HG02852 (cell line): Measurements from ENCODE around the gene DLGAP1.
A peak's percentile ranks its signal among the peaks of the same experiment; 100 is the strongest.

Source experiments
- ATAC-seq: cut with Tn5 transposase; IDR thresholded peaks from one replicate; pipeline ENCODE4 v1.9.1; 2021; ENCODE audit warnings: mild to moderate bottlenecking, moderate library complexity; ENCODE audit not compliant: unreplicated experiment

Gene DLGAP1

GRCh38 chr18:3528231-3528630 lies 926.9 kb downstream of the DLGAP1 start:
- no peak for ATAC-seq

- ATAC-seq: peak; percentile 46
Measured at GRCh38 chr18:3526421-3527354, 928.4 kb downstream of the DLGAP1 start.

DNA sequence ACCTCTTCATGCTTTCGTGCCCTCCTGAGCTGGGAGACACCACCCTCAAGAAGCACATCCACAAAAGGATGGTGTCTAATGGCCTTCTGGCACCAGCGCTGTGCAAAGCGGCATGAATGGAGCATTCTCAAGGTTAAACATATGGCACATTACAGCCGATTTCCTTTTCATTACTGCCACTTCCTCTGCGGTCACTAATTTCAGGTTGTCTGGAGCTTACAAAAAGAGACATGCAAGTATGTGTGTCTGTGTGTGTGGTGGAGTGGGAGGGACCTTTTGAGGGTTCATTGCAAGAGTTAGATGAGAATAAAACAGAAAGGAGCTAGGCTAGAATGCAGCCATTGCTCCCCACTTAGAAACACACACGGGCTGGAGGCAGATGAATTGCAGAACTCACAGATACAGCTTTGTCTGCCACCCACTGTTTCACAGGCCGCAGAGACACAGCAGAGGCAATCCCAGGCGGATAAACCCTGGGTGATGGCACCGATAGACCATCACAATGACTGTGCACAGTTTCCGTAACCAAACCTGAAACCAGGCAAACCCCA lies 929.2 kb downstream of the DLGAP1 start:
- ATAC-seq: peak; percentile 76

GRCh38 chr18:3524706-3525105 lies 930.4 kb downstream of the DLGAP1 start:
- ATAC-seq: no peak

GRCh38 chr18:3520230-3521085 lies 934.6 kb downstream of the DLGAP1 start:
- no peak for ATAC-seq

DNA sequence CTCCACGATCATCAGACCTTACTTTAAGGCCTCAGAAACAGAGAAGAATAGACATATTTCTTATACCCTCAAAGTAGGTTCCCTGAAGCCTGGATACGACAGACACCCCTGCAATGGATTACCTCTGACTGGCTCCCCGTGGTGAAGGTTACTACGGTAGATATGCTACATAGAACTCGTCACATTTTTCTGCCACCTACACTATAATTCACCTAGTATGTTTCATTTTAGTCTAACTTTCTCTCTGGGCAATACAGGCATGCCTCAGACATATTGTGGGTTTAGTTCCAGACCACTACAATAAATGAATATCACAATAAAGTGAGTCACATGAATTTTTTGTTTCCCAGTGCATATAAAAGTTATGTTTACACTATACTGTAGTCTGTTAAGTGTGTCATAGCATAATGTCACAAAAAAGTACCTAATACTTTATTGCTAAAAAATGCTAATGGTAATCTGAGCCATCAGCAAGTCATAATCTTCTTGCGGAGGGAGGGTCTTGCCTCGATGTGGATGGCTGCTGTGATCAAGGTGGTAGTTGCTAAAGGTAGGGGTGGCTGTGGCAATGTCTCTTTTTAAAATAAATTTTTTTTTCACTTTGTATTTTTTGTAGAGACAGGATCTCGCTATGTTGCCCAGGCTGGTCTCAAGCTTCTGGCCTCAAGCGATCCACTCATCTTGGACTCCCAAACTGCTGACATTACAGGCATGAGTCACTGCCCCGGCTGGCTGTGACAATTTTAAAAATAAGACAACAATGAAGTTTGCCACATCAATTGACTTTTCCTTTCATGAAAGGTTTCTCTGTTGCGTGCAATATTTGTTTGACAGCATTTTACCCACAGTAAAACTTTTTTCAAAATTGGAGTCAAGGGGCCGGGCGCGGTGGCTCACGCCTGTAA lies 940.5 kb downstream of the DLGAP1 start:
- no peak for ATAC-seq

- ATAC-seq: peak; percentile 83
Measured at GRCh38 chr18:3513481-3513880, 941.6 kb downstream of the DLGAP1 start.

- ATAC-seq: no peak
Measured at GRCh38 chr18:3511980-3512379, 943.1 kb downstream of the DLGAP1 start.

DNA sequence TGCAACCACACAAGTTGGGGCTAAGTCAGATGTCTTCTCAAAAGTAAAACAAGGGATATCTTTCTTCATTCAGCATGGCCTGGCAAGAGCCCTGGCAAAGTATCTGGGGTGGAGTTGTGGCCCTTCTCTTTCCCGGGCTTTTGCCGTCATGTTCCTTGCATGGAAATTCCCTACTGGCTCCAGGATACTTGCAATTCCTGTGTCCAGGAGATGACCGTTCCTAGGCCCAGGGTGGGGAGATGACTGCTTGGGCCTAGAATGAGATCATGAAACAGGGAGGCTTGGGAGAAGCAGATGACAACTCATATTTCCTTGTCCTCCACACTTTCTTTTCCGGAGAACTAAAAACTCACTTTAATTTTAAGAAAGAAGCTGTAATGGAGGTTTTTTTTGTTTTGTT lies 944.2 kb downstream of the DLGAP1 start:
- no peak for ATAC-seq

- no peak for ATAC-seq
Measured at GRCh38 chr18:3510024-3510423, 945.1 kb downstream of the DLGAP1 start.

DNA sequence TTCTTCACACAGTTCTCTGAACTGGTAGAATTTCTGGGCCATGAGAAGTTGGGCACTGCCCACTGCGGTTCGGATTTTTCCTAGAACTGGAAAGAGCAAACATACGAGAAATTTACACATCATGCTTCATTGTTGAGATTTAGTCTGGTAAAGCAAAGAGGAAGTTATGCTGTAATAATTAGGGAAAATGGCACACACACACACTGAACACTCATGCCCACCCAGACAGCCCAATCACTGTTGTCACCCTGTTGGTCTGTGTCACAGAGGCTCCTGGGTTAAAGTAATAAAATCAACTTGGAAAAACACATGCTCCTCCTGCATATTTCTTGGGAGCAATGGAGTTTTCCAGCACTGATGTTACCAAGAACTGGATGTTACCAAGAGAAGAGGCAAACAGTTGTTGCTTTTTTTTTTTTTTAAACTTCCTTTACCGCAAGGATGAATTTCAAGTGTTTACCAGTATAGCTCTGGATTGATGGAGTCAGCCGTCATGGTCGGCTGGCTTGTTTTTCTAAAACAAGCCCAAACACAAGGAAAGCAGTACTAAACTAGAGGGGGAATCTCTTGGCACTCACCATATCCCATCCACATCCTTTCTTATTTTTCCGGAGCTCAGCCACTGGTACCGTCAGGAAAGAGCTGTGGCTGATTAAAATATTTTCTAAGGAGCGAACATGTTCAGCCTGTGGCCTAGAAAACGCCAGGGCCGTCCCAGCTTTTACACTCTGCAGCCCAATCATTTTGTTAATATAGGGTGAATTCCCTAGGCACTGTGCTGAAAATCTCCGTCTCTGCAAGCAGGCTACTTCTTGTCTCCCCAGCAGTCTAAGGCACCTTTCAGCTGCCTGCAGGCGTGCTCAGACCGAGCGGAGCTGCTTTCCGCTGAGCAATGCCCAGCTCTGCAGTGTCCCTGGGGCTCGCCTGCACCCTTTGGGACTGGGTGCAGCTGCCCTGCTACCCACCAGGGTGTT lies 946.2 kb downstream of the DLGAP1 start:
- ATAC-seq: no peak

GRCh38 chr18:3504637-3505036 lies 950.5 kb downstream of the DLGAP1 start:
- ATAC-seq: no peak

DNA sequence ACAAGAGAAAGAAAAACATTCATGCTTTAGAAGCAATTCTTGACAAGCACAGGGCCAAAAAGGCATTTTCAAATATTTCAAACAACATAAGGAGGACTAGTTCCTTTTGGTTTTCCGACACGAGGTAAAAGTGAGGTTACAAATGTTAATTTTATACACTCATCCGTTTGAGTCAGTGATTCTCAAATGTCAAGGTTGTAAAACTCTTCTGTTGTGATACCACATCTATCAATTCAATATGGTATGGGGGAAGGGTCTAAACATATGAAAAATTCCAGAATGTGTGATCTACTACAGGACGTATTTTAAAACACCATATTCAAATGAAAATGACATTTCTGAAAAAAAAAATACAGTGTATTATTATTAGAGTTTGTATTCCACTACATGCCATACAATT lies 952.5 kb downstream of the DLGAP1 start:
- ATAC-seq: no peak

DNA sequence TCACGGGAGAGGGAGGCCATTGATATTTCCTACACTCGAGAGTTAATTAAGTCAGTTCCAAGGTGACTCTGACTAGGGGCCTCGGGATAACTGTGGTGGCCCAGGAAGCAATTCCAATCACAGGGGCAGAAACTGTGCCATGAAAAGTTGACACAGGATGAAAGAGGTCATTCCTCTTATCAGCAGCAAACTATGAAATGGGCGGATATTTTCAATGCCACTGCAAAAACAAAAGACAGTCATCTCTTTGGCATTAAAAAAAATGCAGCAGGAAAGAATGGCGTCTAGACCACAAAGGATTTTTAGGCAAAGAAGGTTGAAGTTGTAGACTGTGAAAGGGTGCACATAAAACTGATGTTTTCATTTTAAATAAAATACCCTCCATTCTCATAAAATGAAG lies 955.1 kb downstream of the DLGAP1 start:
- ATAC-seq: no peak

GRCh38 chr18:3499501-3499900 lies 955.6 kb downstream of the DLGAP1 start:
- no peak for ATAC-seq

DNA sequence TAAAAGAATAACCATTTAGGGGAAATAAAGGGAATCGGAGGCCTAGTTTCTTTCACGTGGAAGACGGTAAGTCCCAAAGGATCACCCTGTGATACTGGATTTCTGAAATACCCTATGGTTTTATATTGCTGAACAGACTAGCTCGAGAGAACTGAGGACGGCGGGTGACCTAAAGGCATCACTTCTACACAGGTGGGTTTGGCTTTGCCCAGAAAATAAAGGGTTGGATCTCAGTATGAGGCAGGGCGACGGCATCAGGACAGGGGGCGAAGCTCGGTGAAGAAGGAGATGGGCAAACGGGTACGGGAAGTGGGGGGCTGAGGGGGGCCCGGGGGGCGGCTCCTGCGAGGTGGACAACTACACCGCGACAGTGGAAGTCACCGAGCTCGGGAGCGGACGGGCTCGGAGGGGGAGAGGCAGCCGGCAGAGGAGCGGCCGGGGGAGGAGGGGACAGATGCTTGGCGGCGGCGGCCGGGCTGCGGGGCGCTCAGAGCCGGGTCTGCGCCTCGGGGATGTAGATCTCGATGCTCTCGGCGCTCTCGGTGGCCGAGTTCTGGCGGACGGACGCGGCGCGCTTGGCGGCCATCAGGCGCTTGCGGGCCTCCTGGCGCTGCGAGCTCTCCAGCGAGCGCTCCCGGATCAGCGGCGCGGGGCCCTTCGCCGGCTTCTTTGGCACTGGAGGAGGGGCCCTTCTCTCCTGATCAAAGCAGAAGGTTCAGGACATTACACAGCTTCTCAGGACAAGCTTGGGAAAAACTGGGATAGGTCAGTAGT lies 956.2 kb downstream of the DLGAP1 start:
- ATAC-seq: no peak

GRCh38 chr18:3495691-3496430 lies 959.2 kb downstream of the DLGAP1 start:
- no peak for ATAC-seq

- ATAC-seq: no peak
Measured at GRCh38 chr18:3494569-3494968, 960.5 kb downstream of the DLGAP1 start.
